ENCODE results near the gene ADAMTS5. TPM values are rescaled to one million over a fixed set of nuclear protein-coding genes. Genes with fewer than 3 reads are reported as not detected.

The ADAMTS5 gene
- total and polyA plus RNA-seq, 2 of the 8 experiments (the other 6 are each of a cell fraction or from before 2014, with no cell fraction given) = 0.20 to 1.1 TPM

- TF ChIP-seq SP4 (IDR thresholded peaks at IDR 0.05; ENCODE audit: low read length) (no peak), ZNF274 (IDR thresholded peaks at IDR 0.05; ENCODE audit: borderline replicate concordance, extremely low read depth, low read length) (no peak), CHD1 (IDR thresholded peaks at IDR 0.05; ENCODE audit: low read depth, low read length) (no peak)
Observed at GRCh38 chr21:26943921-26944320, 23.0 kb downstream of the ADAMTS5 start (continued).

Measured in H1 (cell line).